Small intestine (tissue), 7 donors: ENCODE data around the gene NRTN. TPM values are rescaled to one million over a fixed set of nuclear protein-coding genes. Genes with fewer than 3 reads are reported as not detected.
"Not testable (repeated sequence)": the region's sequence is repeated elsewhere in the genome, so short reads cannot be mapped to it uniquely, and the experiment has no call there.

Source experiments
- DNase-seq, 2 donors: peaks; one replicate each; pipeline versions ENCODE4 v3.0.0 to v3.0.0-alpha.2; 2013
- FAIRE-seq: peaks from 2 replicates; lab custom pipeline; 2012; peaks lifted over from hg19 to GRCh38; lab: Jason Lieb, UNC
- H3K27ac ChIP-seq, 3 donors: one replicate each; pipeline ENCODE4 v1.5.1; 2013; ENCODE audit warnings: low read length in 2 of 3, mild to moderate bottlenecking in 2 of 3, control low read depth in 1 of 3, inconsistent platforms in 1 of 3, low read depth in 1 of 3, moderate library complexity in 1 of 3
- H3K27me3 ChIP-seq, 3 donors: one replicate each; pipeline ENCODE4 v1.6.1; 2013; ENCODE audit warnings: low read length in 3 of 3, inconsistent platforms in 1 of 3; ENCODE audit not compliant: control insufficient read depth in 3 of 3, insufficient read depth in 3 of 3
- H3K36me3 ChIP-seq, 3 donors: one replicate each; pipeline ENCODE4 v1.6.1; 2013; ENCODE audit warnings: low read length in 3 of 3, inconsistent platforms in 1 of 3, low read depth in 1 of 3, mild to moderate bottlenecking in 1 of 3, moderate library complexity in 1 of 3; ENCODE audit not compliant: control insufficient read depth in 3 of 3, insufficient read depth in 2 of 3
- H3K4me1 ChIP-seq, 3 donors: one replicate each; pipeline ENCODE4 v1.6.1; 2013; ENCODE audit warnings: low read length in 2 of 3, inconsistent platforms in 1 of 3, low read depth in 1 of 3, mild to moderate bottlenecking in 1 of 3, moderate library complexity in 1 of 3; ENCODE audit not compliant: control insufficient read depth in 3 of 3, insufficient read depth in 2 of 3
- H3K4me3 ChIP-seq, 3 donors: one replicate each; pipeline ENCODE4 v1.5.1; 2013; ENCODE audit warnings: low read length in 3 of 3, control low read depth in 1 of 3, inconsistent platforms in 1 of 3, low read depth in 1 of 3, mild to moderate bottlenecking in 1 of 3, moderate library complexity in 1 of 3
- H3K9me3 ChIP-seq, 2 donors: one replicate each; pipeline ENCODE4 v1.6.1; 2013; ENCODE audit warnings: low read depth in 1 of 2, low read length in 1 of 2; ENCODE audit not compliant: control insufficient read depth in 2 of 2, insufficient read depth in 1 of 2
- WGBS, 3 donors: extraction: QIAGEN DNeasy Blood & Tissue Kit; methylation state at CpG; one replicate each; pipeline ENCODE4 v1.1.7; 2013; 5-methylcytosine and 5-hydroxymethylcytosine counted together
- polyA plus RNA-seq, 4 donors: library from polyadenylated mRNA; stranded (reverse) in 3 of 4; unstranded in 1 of 4; fragments of 200-250 nt in 3 of 4; fragments of 120-200 nt in 1 of 4; gene quantifications; one replicate each; pipeline versions ENCODE4 v1.2.1 to v1.2.3, GENCODE V29; 2013
- donor health status: healthy with polysubstance abuse.
- donor health status: control.
- donor health status: control.
- donor health status: Bipolar disorder and iron deficiency.
- donor health status: healthy.

The NRTN gene
- polyA plus RNA-seq, 4 donors, result 1.1 to 3.0 (median 2.9) TPM; not detected in 1

GRCh38 chr19:5854121-5854520 is 49.3 kb downstream of the NRTN start:
- FAIRE-seq, DNase-seq: not testable (repeated sequence)
- WGBS, 3 donors, result 82 to 88% (median 83%) methylated on average over 10 of the region's 10 CpGs

GRCh38 chr19:5855151-5855550 is 50.3 kb downstream of the NRTN start:
- H3K4me1 ChIP-seq, FAIRE-seq, H3K36me3 ChIP-seq, H3K27ac ChIP-seq, H3K4me3 ChIP-seq, H3K27me3 ChIP-seq, DNase-seq, H3K9me3 ChIP-seq: not testable (repeated sequence)
- 91 to 95% (median 93%) methylated on average over 9 of the region's 9 CpGs for WGBS, 3 donors

More at GRCh38 chr19:5854121-5854520, 49.3 kb downstream of the NRTN start:
- not testable (repeated sequence) for H3K36me3 ChIP-seq, H3K27me3 ChIP-seq, H3K27ac ChIP-seq, H3K4me1 ChIP-seq, H3K4me3 ChIP-seq, H3K9me3 ChIP-seq

- Histone ChIP-seq H3K9me3 (peaks cover 0 to 6% of the 10 kb centered on the region in 2 donors), H3K27me3 (no peaks in the 10 kb centered on the region), H3K4me1 (peaks cover 0 to 4% (median 0%) of the 10 kb centered on the region in 3 donors), H3K36me3 (no peaks in the 10 kb centered on the region), H3K4me3 (no peak overlapping the region), H3K27ac (no peak overlapping the region)
- no peak for FAIRE-seq
- DNase-seq, result no peak
- WGBS, 3 donors, result 88 to 93% (median 90%) methylated on average over 18 of the region's 18 CpGs
Measured at GRCh38 chr19:5857203-5858081, 52.6 kb downstream of the NRTN start.

- no peaks in the 10 kb centered on the region for H3K27me3 ChIP-seq
- FAIRE-seq, result no peak
- WGBS, 3 donors, result 59 to 73% (median 69%) methylated on average over 9 to 11 of the region's 11 CpGs
- H3K36me3 ChIP-seq, result no peaks in the 10 kb centered on the region
- no peak overlapping the region for H3K4me3 ChIP-seq
- H3K27ac ChIP-seq, result no peak overlapping the region
- no peaks in the 10 kb centered on the region for H3K9me3 ChIP-seq
- DNase-seq, result no peak
- peaks cover 0 to 4% (median 0%) of the 10 kb centered on the region in 3 donors for H3K4me1 ChIP-seq
Measured at GRCh38 chr19:5863030-5863665, 58.3 kb downstream of the NRTN start.

GRCh38 chr19:5864013-5864720 is 59.3 kb downstream of the NRTN start:
- WGBS, 3 donors, result 82 to 87% (median 84%) methylated on average over 9 of the region's 9 CpGs
- H3K4me1 ChIP-seq, result peaks cover 0 to 4% (median 0%) of the 10 kb centered on the region in 3 donors
- DNase-seq, result no peak
- no peak overlapping the region for H3K27ac ChIP-seq
- no peaks in the 10 kb centered on the region for H3K27me3 ChIP-seq
- FAIRE-seq, result no peak
- H3K4me3 ChIP-seq, result no peak overlapping the region
- H3K36me3 ChIP-seq, result no peaks in the 10 kb centered on the region
- H3K9me3 ChIP-seq, result no peaks in the 10 kb centered on the region

- DNase-seq (no peak), FAIRE-seq (no peak)
- H3K9me3 ChIP-seq, result no peaks in the 10 kb centered on the region
- 82 to 86% (median 83%) methylated on average over 14 of the region's 14 CpGs for WGBS, 3 donors
- no peaks in the 10 kb centered on the region for H3K27me3 ChIP-seq
- H3K27ac ChIP-seq, result no peak overlapping the region
- no peak overlapping the region for H3K4me3 ChIP-seq
- H3K36me3 ChIP-seq, result no peaks in the 10 kb centered on the region
- peaks cover 0 to 4% (median 0%) of the 10 kb centered on the region in 3 donors for H3K4me1 ChIP-seq
Measured at GRCh38 chr19:5864725-5865486, 60.0 kb downstream of the NRTN start.

GRCh38 chr19:5865772-5866171 is 60.9 kb downstream of the NRTN start:
- 66 to 72% (median 67%) methylated on average over 11 of the region's 11 CpGs for WGBS, 3 donors

More at GRCh38 chr19:5865772-5866171, 60.9 kb downstream of the NRTN start:
- Histone ChIP-seq H3K27me3 (no peaks in the 10 kb centered on the region), H3K27ac (no peak overlapping the region), H3K9me3 (no peaks in the 10 kb centered on the region), H3K4me1 (peaks cover 0 to 4% (median 0%) of the 10 kb centered on the region in 3 donors), H3K4me3 (no peak overlapping the region), H3K36me3 (no peaks in the 10 kb centered on the region)
- no peak for DNase-seq
- FAIRE-seq, result no peak
